ENCODE data around the gene ZBTB16. TPM values are rescaled to one million over a fixed set of nuclear protein-coding genes. Genes with fewer than 3 reads are reported as not detected.

The ZBTB16 gene
- total RNA-seq, 1 donor from 2014 or later, result 21.9 TPM

DNA sequence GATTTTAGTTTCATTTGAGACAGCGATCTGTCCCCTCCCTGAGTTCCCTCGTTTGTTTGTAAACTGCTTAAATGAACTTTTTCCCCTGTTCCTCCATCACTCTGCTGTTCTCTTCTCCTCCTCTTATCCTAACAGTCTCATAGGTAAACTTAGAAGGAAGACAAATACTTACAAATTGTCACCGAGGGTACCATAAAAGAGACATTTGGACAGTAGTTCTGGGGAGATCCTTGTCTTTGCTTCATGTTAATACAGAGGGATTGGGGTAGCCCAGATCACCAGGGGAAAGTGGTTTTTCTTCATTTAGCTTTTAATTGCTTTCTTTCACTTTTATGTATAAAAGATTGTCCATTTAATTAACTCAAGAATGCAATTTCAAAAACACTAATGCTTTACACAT is 46.1 kb downstream of the ZBTB16 start:
- Mint-ChIP-seq H3K27ac (ENCODE audit: unreplicated experiment) (no peak overlapping the region), H3K9me3 (ENCODE audit: low read depth) (no peaks in the 10 kb centered on the region), H3K36me3 (ENCODE audit: low read depth) (peaks cover 23% of the 10 kb centered on the region), H3K27me3 (ENCODE audit: low read depth) (peaks cover 28% of the 10 kb centered on the region), H3K4me3 (ENCODE audit: unreplicated experiment) (no peak overlapping the region), H3K4me1 (ENCODE audit: low read depth) (peaks cover 16% of the 10 kb centered on the region)
- no peak for DNase-seq (ENCODE audit: low spot score)
- TF ChIP-seq, protein P1, sequence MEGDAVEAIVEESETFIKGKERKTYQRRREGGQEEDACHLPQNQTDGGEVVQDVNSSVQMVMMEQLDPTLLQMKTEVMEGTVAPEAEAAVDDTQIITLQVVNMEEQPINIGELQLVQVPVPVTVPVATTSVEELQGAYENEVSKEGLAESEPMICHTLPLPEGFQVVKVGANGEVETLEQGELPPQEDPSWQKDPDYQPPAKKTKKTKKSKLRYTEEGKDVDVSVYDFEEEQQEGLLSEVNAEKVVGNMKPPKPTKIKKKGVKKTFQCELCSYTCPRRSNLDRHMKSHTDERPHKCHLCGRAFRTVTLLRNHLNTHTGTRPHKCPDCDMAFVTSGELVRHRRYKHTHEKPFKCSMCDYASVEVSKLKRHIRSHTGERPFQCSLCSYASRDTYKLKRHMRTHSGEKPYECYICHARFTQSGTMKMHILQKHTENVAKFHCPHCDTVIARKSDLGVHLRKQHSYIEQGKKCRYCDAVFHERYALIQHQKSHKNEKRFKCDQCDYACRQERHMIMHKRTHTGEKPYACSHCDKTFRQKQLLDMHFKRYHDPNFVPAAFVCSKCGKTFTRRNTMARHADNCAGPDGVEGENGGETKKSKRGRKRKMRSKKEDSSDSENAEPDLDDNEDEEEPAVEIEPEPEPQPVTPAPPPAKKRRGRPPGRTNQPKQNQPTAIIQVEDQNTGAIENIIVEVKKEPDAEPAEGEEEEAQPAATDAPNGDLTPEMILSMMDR (IDR thresholded peaks at IDR 0.05), result no peak

GRCh38 chr11:114106047-114106446 is 46.5 kb downstream of the ZBTB16 start:
- peaks cover 28% of the 10 kb centered on the region for H3K27me3 Mint-ChIP-seq (ENCODE audit: low read depth)
- H3K4me1 Mint-ChIP-seq (ENCODE audit: low read depth), result peaks cover 20% of the 10 kb centered on the region
- no peak for DNase-seq (ENCODE audit: low spot score)
- no peak overlapping the region for H3K27ac Mint-ChIP-seq (ENCODE audit: unreplicated experiment)
- H3K36me3 Mint-ChIP-seq (ENCODE audit: low read depth), result peaks cover 23% of the 10 kb centered on the region
- no peaks in the 10 kb centered on the region for H3K9me3 Mint-ChIP-seq (ENCODE audit: low read depth)
- TF ChIP-seq, protein P1 (IDR thresholded peaks at IDR 0.05), result no peak
- no peak overlapping the region for H3K4me3 Mint-ChIP-seq (ENCODE audit: unreplicated experiment)

DNA sequence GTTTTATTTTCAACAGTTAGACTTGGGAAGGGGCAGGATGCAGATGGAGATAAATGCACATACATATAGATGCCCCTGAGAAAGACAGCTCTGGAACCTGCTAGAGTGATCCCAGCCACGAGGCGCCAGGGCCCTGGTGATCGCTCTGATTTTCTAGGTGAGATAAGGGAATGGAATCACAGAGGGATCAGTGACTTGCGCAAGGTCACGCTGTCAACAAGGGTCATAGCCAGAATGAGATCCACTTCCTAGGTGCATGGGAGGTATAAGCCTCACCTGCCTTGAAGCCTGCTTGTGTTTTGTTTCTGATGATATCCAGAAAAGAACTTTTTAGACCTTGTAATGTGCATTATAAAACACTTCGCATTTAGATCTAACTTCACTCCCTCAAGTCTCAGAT is 47.5 kb downstream of the ZBTB16 start:
- Mint-ChIP-seq H3K4me3 (ENCODE audit: unreplicated experiment) (no peak overlapping the region), H3K27me3 (ENCODE audit: low read depth) (peaks cover 26% of the 10 kb centered on the region), H3K36me3 (ENCODE audit: low read depth) (peaks cover 22% of the 10 kb centered on the region), H3K9me3 (ENCODE audit: low read depth) (no peaks in the 10 kb centered on the region), H3K27ac (ENCODE audit: unreplicated experiment) (no peak overlapping the region), H3K4me1 (ENCODE audit: low read depth) (peaks cover 30% of the 10 kb centered on the region)
- no peak for DNase-seq (ENCODE audit: low spot score)
- TF ChIP-seq, protein P1 (IDR thresholded peaks at IDR 0.05), result no peak

DNA sequence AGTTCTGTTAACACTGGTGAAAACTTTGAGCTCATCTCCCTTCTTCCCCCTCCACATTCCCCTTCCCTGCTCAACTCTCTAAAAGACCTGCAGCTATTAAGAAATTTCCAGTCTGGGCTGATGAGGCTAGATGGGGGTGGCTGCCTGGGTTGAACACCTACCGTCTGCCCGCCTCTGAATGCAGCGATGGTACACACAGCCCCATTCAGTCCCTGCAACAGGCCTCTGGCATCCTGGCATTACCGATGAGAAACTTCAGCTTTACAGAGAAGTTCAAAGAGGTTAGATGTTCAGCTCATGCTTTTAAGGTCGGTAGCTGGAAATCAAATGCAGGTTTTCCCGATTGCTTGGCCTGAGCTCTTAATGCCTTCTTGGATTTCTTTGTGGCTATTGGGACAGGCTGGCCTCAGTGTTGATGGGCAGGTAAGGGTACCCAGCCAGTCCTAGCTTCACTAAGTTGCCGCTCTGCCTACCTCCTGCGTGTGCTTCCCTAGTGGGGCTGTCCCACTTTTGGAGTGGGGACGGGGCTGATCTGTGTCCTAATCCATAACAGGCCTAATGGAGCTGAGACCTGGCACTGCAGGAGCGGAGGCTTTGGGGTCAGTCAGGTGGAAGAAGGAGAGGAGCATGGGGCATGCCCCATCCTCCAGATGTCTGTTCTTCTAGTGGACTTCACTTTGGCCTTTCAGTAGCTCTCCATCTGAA is 49.1 kb downstream of the ZBTB16 start:
- Mint-ChIP-seq H3K36me3 (ENCODE audit: low read depth) (peaks cover 22% of the 10 kb centered on the region), H3K4me3 (ENCODE audit: unreplicated experiment) (no peak overlapping the region)

DNA sequence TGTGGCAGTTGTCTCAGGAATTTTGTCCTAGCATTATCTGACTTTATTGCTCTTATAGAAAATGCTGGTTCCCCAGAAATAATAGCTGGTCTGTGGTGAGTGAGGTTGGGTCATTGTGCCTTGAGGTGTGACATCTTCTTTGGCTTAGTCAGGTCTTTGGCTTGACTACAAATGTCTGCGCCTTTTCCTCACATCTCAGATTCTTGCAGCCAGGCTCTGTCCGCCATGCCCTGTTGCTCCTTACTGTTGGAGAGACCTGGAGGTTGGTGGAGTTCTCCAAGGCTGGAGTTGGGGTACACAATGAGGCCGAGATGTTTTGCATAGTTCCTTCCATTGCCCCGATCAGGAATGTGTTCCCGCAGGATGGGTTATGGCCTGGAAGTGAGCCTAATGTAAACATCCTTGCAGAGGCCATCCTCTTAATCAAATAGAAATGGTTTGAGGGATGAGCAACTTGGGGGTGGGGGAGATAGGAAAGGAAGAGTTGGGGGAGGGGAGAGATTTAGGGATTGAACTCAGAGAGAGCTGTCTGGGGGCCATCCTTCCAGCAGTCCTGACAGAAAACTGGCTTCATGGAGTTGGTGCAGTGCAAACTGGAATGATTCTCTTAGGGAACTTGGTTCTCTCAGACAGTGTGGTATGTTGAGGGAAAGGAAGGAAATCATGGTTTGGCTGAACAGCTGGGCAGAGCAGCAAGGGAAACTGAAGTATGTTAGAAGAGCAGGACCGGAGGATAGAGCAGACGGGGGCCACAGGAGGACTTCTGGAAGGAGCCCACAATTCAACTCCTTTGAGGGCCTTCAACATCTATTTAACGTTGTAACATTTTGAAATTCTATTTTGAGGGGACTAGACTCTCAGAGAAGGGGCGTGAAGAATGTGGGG is 49.9 kb downstream of the ZBTB16 start:
- Mint-ChIP-seq H3K36me3 (ENCODE audit: low read depth) (peaks cover 20% of the 10 kb centered on the region), H3K4me3 (ENCODE audit: unreplicated experiment) (no peak overlapping the region), H3K4me1 (ENCODE audit: low read depth) (peaks cover 40% of the 10 kb centered on the region), H3K27me3 (ENCODE audit: low read depth) (peaks cover 29% of the 10 kb centered on the region), H3K9me3 (ENCODE audit: low read depth) (no peaks in the 10 kb centered on the region), H3K27ac (ENCODE audit: unreplicated experiment) (no peak overlapping the region)
- TF ChIP-seq, protein P1 (IDR thresholded peaks at IDR 0.05), result no peak
- no peak for DNase-seq (ENCODE audit: low spot score)

More for the DNA sequence above, 49.1 kb downstream of the ZBTB16 start:
- TF ChIP-seq, protein P1 (IDR thresholded peaks at IDR 0.05), result no peak
- peaks cover 40% of the 10 kb centered on the region for H3K4me1 Mint-ChIP-seq (ENCODE audit: low read depth)
- no peak overlapping the region for H3K27ac Mint-ChIP-seq (ENCODE audit: unreplicated experiment)
- DNase-seq (ENCODE audit: low spot score), result no peak
- H3K9me3 Mint-ChIP-seq (ENCODE audit: low read depth), result no peaks in the 10 kb centered on the region
- H3K27me3 Mint-ChIP-seq (ENCODE audit: low read depth), result peaks cover 28% of the 10 kb centered on the region
